Right kidney (tissue), 1 donor: ENCODE results near the gene LYPD6.
"Not testable (repeated sequence)": the region's sequence is repeated elsewhere in the genome, so short reads cannot be mapped to it uniquely, and the experiment has no call there.

ENCODE experiments used
- DNase-seq: peaks from one replicate; pipeline ENCODE4 v3.0.0-alpha.2; 2016

The LYPD6 gene

DNA sequence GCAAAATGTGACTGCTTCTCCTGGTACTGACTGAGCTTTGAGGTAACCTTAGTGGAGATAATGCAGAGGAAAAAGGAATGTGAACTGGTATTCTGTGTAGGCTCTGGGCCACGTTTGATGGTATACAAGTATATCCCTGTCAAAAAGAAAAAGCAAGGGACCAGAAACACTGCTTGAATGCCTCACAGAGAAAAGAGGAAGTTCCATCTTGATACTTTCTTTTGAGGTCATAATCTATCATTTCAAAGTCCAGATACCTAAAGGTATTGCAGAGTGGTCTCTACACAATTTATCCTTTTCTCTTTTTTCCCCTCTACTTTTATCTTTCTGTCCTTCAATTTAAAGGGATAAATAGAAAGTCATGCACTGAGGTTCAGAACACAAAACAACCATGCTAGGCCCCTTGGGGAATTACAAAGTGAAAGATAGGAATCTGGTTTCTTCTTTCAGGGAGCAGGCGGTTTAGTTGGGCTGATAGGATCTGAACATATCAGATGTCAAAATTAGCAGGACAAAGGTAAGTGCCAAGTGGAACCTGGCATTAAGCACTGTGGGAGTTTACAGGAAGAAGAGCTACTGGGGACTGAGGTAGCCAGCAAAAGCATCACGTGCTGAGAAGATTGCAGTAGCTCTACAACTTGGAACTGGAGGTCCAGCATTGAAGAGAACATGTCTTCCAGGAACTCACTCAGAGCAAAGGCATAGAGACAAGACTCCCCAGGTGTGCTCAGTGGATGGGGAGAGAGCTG is 121.2 kb downstream of the LYPD6 start:
- DNase-seq = no peak

DNA sequence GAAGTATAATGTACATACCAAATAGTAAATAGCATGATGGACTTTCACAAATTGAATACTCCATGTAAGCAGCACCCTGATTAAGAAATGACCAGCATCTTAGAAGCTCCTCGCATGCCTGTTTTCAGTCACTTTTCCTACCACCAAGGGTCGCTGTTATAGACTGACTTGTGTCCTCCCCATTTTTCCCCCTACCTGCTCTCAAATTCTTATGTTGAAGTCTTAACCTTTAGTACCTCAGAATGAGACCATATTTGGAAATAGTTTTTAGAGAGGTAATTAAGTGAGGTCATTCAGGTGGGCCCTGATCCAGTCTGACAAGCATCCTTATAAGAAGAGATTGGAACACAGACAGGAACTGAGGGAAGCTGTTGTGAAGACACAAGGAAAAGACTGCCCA is 125.9 kb downstream of the LYPD6 start:
- no peak for DNase-seq

DNA sequence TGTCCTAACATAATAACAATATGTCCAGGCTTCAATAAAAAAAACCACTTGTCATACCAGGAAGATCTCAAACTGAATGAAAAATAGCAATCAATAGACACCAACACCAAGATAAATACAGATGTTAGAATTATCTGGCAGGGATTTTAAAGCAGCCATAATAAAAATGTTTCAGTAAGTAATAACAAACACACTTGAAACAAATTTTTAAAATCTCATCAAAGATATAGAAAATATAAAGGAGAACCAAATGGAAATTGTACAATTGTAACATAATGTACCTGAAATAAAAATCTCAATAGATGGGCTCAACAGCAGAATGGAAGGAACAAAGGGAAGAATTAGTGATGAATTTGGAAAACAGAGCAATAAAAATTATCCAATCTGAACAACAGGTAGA is 128.1 kb downstream of the LYPD6 start:
- DNase-seq = no peak

DNA sequence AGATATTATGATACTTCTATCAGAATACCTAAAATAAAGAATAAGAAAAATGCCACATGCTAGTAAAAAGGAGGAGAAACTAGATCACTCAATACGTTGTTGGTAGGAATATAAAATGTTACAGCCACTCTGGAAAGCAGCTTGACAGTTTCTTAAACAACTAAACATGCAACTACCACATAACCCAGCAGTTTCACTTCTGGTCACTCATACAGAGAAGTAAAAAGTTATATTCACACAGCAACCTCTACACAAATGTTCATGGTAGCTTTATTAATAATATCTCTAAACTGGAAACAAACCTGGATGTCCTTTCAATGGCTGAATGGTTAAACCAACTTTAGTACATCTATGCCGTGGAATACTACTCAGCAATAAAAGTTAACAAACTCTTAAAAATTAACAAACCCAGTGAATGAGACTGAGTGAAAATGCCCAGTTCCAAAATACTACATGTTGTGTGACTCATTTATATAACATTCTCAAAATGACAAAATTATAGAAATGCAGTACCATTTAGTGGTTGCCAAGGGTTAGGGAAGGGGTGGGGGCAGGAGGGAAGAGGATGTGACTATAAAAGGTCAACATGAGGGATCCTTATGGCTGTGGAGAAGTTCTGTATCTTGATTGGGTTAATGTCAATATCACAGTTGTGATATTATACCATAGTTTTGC is 133.1 kb downstream of the LYPD6 start:
- no peak for DNase-seq

DNA sequence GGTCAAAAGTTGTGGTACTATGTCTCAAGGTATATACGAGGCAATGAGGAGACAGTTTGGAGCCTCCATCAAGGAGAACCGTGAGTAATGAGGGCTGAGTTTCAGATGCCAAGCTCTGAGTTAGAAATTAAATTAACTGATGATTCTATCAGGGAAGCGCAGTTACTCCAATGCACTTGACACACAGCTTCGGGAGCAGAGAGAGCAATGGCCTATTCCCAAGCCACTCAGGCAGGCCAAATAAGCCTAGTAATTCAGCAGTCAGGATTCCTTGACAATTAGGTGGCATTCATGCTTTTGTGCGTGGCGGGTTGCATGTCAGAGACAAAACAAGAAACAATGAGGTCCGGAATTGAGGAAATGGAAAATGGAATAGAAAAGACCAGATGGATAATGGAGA is 134.0 kb downstream of the LYPD6 start:
- no peak for DNase-seq

DNA sequence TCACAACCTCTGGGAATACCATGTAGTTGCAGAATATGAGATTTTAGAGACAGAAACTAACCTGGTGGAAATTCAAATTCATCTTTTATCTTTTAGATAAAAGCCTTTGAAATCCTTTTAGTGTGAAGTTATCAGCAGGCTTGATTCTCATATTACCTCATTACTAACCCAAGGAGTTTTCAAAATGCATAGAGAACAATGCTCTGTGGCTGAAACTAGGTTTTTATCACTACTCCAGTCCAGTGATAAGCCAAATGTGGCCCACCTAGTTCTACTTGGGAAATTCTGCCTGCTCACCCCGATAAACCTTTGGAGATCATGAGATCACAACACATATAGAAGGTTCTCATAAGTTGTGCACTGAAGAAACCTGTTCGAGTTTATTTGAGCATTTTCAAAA is 135.5 kb downstream of the LYPD6 start:
- DNase-seq = no peak

DNA sequence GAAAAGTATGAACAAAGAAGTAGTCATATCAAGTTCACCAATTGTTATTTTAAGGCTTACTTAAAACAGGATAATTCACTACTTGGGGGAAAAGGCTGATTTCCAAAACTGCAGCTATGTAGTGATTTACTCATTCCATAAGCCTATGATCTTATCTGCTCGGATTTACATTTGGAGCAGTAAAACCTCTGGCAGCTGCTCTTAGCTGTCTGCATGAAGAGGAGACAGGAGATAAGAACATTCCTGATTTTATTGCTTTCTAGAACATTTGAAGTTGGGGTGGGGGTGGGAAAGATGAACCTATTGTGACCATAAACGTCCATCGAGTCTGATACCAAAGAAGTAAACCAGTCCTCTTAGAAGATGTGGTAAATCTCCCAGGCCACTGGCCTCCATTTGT is 136.2 kb downstream of the LYPD6 start:
- no peak for DNase-seq

DNA sequence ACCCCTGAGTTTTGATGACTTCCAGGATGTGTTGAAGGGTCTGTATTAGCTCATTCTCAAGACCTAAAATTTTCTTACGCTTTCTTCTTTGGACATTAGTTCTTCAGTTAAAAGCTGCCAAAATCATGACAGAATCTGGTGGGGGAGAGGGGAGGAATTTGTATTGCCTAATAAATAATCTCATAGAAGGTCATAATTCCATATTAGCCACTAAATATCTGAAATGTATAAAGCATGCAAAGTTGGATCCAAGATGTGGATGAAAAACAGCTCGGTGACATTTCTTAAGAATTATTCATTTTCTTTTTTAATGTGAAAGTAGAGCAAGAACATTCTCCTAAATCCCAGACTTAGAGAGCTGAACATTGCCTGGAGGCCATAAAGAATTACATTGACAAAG is 137.0 kb downstream of the LYPD6 start:
- DNase-seq = no peak

DNA sequence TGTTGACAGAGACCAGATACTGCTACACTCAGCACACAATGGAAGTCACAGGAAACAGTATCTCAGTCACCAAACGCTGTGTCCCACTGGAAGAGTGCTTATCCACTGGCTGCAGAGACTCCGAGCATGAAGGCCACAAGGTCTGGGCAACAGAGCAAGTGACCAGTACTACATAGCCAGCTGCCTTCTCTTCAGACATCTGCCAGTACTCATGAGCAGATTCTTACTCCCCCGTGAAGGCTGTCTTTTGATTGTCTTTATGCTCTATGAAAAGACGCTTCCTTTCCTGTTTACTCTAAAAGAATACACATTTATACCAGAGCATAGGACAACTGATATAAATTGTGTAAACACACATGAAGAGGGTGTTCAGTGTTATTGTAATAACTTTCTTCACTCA is 138.2 kb downstream of the LYPD6 start:
- no peak for DNase-seq

DNA sequence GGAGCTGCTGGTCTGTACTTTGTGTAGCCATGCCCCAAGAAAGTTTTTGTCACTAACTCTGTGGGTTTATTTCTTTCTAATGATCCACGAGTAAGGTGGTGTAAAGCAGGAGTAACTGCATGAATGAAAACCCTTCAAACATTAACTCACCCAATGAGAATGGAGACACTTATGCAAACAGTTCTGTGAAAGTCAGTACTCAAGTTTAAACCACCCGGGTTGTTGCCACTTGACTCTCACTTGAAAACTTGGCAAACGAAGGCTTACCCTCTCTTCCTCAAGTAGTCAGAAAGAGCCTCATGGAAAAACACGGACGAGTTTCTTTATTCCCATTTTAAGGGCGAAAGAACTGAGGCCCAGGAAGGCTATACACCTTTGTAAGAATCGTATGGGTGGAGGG is 139.7 kb downstream of the LYPD6 start:
- no peak for DNase-seq

DNA sequence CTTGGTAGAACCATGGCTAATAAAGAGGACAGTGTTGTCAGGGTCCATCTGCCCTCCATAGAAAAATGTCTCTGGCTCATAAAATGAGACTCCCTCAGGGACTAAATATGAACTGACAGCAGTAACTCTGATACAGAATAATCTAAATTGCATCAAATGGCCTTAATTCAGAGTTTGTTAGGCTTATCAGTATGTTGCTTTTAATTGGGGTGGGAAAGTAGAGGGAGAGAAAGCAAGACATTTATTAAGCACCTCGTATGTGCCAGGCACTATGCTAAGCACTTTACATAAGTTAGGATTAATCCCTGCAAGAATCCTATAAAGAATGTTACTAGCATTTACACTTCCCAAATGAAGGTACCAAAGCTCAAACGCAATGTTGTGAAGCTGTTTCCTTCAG is 142.0 kb downstream of the LYPD6 start:
- no peak for DNase-seq

DNA sequence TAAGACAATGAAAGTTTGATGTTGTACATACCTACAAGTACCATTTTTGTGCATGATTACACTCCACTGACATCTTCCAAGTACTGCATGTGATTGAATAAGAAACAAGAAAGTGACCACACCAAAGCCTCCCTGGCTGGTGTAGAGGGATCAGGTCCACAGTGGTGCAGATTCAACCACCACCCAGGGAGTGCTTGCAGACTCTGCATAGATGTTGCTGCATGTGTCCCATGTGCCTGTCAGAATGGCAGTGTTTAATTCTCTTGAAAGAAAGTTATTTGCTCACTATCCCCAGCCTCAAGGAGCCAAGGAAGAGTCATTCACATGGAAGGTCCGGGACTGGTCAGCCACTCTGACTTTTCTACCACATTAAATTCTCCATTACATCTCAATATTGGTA is 142.7 kb downstream of the LYPD6 start:
- no peak for DNase-seq

DNA sequence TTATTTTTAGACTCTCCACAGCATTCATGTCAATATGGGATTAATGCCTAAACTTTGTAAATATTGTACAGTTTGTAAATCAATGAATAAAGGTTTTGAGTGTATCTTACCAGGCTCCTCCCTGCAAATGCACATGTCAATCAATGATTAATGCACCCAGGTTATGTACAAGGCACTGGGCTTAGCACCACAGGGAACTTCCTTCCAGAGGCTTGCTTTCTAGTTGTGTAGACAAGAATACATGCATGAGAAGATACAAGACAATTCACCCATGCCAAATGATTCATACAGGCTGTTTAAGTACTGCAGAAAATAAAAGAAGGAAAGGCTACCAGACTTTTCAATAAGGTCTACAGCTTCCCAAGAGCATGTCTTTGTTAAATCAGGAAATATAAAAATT is 143.1 kb downstream of the LYPD6 start:
- no peak for DNase-seq

DNA sequence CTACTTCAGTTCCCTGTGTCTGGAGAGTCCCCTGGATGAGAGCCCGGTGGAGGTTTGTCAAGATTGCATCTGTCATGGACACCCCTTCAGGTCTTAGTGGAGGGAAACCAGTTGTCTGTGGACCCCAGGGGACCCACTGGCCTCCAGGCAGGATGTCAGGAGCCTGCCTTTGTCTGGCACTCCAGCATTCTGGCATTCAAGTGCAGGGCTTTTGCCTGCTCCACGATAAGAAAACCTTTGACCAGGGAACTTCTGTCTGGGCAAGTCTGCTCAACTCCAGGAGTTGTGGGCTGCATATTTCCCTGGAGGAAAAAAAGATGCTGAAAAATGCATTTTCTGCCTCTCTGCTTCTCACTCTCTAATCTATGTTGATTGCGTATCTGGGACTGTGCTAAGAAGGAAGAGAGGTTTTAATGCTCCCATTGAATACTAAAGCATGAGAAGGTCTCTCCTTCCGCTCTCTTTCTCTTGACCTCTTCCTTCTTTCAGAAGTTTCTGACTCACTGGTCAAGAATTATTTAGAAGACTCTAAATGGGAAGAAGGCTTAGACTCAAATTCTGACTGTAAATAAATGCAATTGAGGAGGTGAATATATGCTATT is 152.7 kb downstream of the LYPD6 start:
- DNase-seq = no peak

DNA sequence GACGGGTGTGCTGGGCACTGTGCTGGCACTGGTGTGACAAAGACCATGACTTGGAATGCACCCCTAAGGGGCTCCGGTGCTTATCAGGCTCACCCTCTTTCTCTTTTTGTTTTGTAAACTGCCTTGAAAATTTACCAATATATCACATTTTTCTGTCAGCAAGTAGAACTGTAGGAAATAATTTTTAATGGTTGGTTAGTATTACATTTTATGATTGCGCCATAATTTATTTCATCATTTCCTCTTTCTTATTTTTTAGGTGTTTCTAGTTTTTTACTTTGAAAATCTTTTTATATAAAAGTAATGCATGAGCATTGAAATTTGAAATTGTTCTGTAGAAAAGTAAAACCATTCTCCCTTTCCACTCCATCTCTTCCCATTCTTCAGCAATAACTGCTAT is 156.3 kb downstream of the LYPD6 start:
- DNase-seq = no peak

DNA sequence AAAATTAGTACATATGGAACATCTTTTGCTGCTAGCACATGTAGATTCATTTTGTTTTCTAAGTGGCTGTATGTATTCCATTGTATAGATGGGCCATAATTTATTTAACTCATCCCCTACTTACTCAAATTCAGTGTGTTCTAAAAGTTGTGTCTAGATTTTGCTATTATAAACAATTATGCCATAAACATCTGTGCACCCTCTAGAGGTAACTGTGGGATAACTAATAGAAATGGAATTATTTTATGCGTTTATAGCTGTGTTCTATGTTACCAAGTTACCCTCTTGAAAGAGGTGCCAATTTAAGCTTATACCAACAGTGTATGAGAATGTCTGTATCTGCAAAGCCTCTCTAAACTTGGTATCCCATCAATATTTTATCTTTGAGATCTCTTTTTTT is 156.8 kb downstream of the LYPD6 start:
- no peak for DNase-seq

DNA sequence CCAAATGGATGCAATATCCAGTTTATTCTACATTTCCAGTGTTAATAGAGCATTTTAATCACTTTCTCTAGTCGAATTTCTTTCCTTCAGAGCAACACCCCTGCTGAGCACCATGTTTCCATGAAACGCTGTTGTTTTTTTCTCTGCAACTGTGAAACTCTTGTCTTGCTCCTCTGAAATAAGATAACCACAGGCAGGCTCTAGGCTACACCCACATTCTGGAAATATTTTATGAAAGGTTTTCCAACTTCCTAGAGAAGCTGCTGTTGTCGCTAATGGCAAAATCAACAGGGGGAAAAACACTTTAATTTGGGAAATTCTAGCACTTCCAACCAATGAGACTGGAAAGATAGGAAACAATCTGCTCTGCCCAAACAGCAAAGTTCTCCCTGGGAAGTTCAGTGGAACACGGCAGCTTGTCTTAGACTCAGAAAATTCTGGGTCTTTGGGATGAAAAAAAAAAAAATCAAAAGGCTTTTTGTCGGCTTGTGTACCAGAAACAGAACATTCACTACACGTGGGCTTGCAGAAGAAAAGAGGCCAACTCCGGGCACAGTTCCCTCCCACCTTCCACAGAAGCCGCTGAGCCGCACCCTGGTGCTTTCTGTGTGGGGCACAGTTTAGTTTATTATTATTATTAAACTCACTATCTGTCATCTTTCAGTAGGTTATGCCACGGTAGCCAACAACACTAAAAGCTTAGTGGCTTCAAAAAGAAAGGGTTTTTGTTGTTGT is 158.5 kb downstream of the LYPD6 start:
- no peak for DNase-seq

DNA sequence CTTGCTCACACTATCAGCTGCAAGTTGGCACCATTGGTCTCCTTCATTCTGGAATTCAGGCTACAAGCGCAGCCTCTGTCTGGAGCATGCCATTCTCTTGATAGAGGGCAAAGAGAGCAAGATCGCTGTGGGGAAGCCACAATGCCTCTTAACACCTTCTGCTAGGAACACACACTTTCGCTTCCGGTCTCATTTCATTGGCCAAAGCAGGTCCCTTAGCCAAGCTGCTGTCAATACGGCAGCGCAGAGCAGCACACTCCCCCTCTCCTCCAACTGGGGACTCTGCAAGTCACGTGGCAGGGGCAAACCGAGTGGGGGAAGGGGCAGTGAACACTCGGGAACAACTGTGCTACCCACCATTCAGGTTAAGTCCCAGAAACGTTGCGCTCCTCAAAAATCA is 159.1 kb downstream of the LYPD6 start:
- DNase-seq = no peak

DNA sequence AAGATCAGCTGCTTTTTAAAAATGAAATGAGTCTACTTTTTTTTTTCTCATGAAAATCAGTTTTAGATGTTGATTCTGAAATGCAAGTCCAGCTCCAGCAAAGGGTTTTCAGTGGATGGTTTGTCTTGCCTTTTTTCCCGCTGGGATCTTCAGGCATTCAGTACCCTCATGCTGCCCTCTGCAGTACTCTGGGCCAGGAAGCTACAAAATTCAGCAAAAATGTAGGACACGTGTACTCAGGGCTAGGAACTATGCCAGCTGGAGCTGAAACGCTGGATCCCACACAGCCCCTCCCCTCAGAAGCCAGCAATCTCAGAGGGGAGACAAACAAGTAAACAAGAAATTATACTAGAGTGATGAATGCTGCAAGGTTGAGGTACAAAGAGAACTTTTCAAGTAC is 159.9 kb downstream of the LYPD6 start:
- no peak for DNase-seq

DNA sequence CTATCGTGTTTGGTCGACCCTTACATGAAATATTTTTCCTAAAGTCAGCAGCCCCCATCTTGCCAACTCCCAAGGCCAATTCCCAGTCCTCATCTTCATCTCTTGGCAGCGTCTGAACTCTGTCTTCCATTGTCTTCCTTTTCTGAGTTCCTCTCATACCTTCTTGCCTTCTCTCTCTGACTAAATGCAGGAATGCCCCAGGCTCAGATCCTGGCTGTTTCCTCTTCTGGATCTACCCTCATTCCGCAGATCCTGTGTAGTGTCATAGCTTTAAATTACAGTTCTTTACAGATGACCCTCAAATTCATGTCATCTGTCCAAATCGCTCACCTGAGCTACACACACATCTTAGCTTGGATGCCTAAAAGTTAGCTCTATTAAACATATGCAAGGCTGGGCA is 162.5 kb downstream of the LYPD6 start:
- DNase-seq = no peak

DNA sequence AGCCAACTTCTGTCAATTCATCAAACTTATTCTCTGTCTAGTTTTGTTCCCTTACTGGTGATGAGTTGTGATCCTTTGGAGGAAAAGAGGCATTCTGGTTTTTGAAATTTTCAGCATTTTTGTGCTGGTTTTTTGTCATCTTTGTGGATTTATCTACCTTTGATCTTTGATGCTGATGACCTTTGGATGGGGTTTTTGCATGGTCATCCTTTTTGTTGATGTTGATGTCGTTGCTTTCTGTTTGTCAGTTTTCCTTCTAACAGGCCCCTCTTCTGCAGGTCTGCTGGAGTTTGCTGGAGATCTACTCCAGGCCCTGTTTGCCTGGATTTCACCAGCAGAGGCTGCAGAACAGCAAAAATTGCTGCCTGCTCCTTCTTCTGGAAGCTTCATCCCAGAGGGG is 168.8 kb downstream of the LYPD6 start:
- not testable (repeated sequence) for DNase-seq

DNA sequence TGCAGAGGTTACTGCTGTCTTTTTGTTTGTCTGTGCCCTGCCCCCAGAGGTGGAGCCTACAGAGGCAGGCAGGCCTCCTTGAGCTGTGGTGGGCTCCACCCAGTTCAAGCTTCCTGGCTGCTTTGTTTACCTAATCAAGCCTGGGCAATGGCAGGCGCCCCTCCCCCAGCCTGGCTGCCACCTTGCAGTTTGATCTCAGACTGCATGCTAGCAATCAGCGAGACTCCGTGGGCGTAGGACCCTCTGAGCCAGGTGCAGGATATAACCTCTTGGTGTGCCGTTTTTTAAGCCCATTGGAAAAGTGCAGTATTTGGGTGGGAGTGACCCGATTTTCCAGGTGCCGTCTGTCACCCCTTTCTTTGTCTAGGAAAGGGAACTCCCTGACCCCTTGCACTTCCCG is 176.4 kb downstream of the LYPD6 start:
- not testable (repeated sequence) for DNase-seq

DNA sequence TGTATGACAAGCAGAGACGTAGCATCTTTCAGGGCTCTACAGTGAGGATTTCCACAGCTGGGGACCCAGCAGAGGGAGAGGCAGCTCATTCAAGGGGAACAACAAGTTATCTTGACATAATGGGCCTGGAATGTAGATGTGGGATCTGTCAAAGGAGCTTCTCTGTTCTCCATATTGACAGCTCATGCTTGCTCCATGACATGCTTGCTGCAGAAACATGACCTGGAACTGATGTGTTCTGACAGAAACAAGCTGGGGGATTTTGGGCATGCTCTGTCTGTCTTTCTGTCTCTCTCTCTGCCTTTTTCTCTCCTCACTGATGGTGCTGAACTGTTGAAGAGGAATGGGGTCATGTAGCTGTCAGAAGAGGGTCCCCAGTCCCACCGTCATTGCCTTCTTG is 177.6 kb downstream of the LYPD6 start:
- no peak for DNase-seq
